Stimulated activated CD4-positive, alpha-beta T cell treated with anti-CD3 and anti-CD28 coated beads, Interleukin-15, amount 100 ng/mL, for 24 hours (primary cell): ENCODE data around the gene TMPRSS4.
"Not testable (repeated sequence)": the region's sequence is repeated elsewhere in the genome, so short reads cannot be mapped to it uniquely, and the experiment has no call there.

Source experiments
- DNase-seq: peaks from one replicate; pipeline ENCODE4 v3.0.0-alpha.2; 2020

TMPRSS4 gene

GRCh38 chr11:118057251-118058145 is 19.4 kb upstream of the TMPRSS4 start:
- no peak for DNase-seq

GRCh38 chr11:118058311-118059245 is 18.3 kb upstream of the TMPRSS4 start:
- DNase-seq, result no peak

- DNase-seq, result no peak
Measured at GRCh38 chr11:118059246-118059940, 17.5 kb upstream of the TMPRSS4 start.

- no peak for DNase-seq
Measured at GRCh38 chr11:118060081-118060661, 16.7 kb upstream of the TMPRSS4 start.

- DNase-seq, result no peak
Measured at GRCh38 chr11:118060869-118061268, 16.0 kb upstream of the TMPRSS4 start.

GRCh38 chr11:118061586-118062125 is 15.2 kb upstream of the TMPRSS4 start:
- no peak for DNase-seq

GRCh38 chr11:118062181-118062580 is 14.7 kb upstream of the TMPRSS4 start:
- DNase-seq, result not testable (repeated sequence)

GRCh38 chr11:118062631-118063030 is 14.2 kb upstream of the TMPRSS4 start:
- DNase-seq, result not testable (repeated sequence)

- no peak for DNase-seq
Measured at GRCh38 chr11:118064956-118065355, 11.9 kb upstream of the TMPRSS4 start.

- no peak for DNase-seq
Measured at GRCh38 chr11:118065384-118065783, 11.5 kb upstream of the TMPRSS4 start.

- no peak for DNase-seq
Measured at GRCh38 chr11:118067006-118067405, 9.9 kb upstream of the TMPRSS4 start.

- DNase-seq, result no peak
Measured at GRCh38 chr11:118068206-118068944, 8.5 kb upstream of the TMPRSS4 start.

GRCh38 chr11:118068945-118069612 is 7.8 kb upstream of the TMPRSS4 start:
- no peak for DNase-seq

- no peak for DNase-seq
Measured at GRCh38 chr11:118071416-118072030, 5.4 kb upstream of the TMPRSS4 start.

GRCh38 chr11:118073554-118073953 is 3.3 kb upstream of the TMPRSS4 start:
- no peak for DNase-seq

- DNase-seq, result no peak
Measured at GRCh38 chr11:118074091-118074685, 2.7 kb upstream of the TMPRSS4 start.

GRCh38 chr11:118074785-118075184 is 2.1 kb upstream of the TMPRSS4 start:
- no peak for DNase-seq

- no peak for DNase-seq
Measured at GRCh38 chr11:118078911-118079411, 2.1 kb downstream of the TMPRSS4 start.

GRCh38 chr11:118079491-118079890 is 2.6 kb downstream of the TMPRSS4 start:
- DNase-seq, result no peak

- DNase-seq, result no peak
Measured at GRCh38 chr11:118080296-118080695, 3.4 kb downstream of the TMPRSS4 start.
